ENCODE measurements around the gene XPNPEP3.

The XPNPEP3 gene

DNA sequence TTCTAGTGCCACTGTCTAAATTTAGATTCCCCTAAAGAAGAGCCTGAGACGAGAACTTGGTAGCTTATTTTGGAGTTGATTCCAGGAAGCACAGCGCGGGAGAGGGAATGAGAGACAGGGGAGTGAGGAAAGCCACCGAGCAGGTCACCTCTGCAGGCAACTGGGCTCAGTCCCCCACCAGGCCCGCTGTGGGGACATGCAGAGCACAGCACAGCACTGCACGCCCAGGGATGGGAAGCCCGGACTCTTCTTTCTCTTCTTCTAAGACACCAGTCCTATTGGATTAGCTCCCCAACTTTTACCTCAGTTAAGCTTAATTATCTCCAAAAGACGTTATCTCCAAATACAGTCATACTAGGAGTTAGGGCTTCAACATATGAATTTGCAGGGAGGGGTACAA lies 122.9 kb downstream of the XPNPEP3 start:
- no peak overlapping the region for H3K4me3 ChIP-seq (ENCODE audit: control insufficient read depth, low read depth, low read length)
- TF ChIP-seq, protein P1, sequence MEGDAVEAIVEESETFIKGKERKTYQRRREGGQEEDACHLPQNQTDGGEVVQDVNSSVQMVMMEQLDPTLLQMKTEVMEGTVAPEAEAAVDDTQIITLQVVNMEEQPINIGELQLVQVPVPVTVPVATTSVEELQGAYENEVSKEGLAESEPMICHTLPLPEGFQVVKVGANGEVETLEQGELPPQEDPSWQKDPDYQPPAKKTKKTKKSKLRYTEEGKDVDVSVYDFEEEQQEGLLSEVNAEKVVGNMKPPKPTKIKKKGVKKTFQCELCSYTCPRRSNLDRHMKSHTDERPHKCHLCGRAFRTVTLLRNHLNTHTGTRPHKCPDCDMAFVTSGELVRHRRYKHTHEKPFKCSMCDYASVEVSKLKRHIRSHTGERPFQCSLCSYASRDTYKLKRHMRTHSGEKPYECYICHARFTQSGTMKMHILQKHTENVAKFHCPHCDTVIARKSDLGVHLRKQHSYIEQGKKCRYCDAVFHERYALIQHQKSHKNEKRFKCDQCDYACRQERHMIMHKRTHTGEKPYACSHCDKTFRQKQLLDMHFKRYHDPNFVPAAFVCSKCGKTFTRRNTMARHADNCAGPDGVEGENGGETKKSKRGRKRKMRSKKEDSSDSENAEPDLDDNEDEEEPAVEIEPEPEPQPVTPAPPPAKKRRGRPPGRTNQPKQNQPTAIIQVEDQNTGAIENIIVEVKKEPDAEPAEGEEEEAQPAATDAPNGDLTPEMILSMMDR (IDR thresholded peaks at IDR 0.05; ENCODE audit: control insufficient read depth, insufficient read depth, low read depth, low read length, missing control alignments): no peak

More for the DNA sequence above, 122.9 kb downstream of the XPNPEP3 start:
- no peak for DNase-seq (ENCODE audit: low read depth)

All from AG09309 (cell line).